ENCODE results near the gene DOK6.

- TF ChIP-seq CTCF (IDR thresholded peaks at IDR 0.05) (no peak), POLR2AphosphoS5 (IDR thresholded peaks at IDR 0.05) (no peak), EP300 (IDR thresholded peaks at IDR 0.05) (no peak)
Measured at GRCh38 chr18:69596345-69596744, 195.7 kb downstream of the DOK6 start.
